OCI-M1 (cell line): ENCODE measurements around the gene PACSIN2.
A peak's percentile ranks its signal among the peaks of the same experiment; 100 is the strongest.
"Not testable (repeated sequence)": the region's sequence is repeated elsewhere in the genome, so short reads cannot be mapped to it uniquely, and the experiment has no call there.

ENCODE experiments used
- DNase-seq: peaks from one replicate; lab custom pipeline; 2025; lab: John Stamatoyannopoulos, UW

Gene PACSIN2

DNA sequence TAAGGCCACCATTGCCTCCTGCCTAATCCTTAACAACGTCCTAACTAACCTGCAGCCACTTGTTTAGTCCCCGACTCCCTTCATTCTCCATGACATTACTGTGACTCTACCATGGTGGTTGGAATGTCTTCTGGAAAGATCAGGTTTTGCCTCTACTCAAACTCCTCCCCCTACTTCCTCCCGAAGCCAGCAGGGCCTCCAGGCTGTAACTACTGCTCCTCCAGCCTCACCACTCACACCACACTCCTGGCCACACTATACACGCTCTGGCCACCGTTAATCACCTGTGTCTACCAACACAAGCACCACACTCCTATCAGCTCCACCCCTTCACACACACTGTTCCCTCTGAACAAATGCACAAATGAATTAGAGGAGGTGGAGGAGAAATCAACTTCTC lies 69.2 kb downstream of the PACSIN2 start:
- no peak for DNase-seq

DNA sequence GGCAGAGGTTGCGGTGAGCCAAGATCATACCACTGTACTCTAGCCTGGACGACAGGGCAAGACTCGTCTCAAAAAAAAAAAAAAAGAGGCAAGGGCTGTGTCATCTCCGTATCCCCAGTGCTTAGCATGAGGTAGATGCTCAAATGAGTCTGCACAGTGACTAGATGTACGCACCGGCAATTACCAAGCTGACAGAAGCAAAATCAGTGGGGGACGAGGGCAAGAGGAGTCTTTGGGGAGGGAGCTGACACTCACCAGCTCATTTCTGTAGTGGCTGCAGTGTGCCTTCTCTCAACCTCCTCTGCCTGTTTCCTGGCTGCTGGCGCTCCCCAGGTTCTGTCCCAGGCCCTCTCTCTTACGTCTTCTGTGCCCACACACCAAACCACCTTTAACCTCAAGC lies 69.9 kb downstream of the PACSIN2 start:
- DNase-seq: no peak

DNA sequence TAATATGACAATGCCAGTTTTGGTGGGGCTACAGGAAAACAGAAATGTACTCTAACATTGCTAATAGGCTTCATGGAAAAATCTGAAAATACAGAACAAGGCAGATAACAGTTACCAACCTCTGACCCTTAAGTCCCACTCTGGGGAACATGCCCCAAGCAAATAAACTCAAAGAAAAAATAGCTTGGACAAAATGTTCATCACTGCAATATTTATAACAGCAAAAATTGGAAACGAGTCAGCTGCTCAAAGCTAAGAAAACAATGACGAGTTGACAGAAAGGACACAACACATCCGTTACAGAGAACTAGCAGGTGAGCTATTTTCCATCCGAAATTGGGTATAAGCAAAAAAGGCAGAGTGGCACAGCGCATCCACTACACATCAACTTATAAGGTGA lies 70.5 kb downstream of the PACSIN2 start:
- no peak for DNase-seq

DNA sequence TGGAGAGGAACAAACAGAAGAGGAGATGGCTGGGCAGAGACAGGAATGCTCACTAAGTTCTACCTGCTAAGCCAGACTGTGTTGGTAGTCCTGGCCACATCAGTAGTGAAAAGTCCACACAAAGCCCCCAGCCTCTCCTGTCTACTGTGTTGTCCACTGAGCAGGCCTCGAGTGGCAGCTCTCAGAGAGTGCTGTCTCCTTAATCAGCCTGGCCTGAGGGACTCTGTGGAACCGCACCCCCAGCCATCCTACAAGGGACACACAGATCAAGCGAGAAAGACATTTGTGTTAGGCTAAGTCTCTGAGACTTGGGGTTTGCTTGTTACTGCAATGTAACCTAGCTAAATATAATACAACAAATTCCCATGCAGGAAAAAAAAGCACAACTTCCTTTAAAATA lies 71.0 kb downstream of the PACSIN2 start:
- no peak for DNase-seq

DNA sequence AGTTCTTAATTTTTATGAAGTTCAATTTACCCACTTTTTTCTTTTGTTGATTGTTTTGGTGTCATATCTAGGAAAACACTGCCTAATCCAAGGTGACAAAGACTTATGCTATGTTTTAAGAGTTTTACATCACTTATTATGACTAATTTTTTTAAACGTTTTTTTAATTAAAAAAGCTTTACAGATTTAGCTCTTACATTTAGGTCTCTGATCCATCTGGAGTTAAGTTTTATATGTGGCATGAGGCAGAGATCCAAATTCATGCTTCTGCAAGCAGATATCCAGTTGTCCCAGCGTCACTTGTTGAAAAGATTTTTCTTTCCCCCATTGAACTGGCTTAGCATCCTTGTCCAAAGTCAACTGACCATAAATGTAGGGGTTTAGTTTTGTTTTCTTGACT lies 72.6 kb downstream of the PACSIN2 start:
- no peak for DNase-seq

DNA sequence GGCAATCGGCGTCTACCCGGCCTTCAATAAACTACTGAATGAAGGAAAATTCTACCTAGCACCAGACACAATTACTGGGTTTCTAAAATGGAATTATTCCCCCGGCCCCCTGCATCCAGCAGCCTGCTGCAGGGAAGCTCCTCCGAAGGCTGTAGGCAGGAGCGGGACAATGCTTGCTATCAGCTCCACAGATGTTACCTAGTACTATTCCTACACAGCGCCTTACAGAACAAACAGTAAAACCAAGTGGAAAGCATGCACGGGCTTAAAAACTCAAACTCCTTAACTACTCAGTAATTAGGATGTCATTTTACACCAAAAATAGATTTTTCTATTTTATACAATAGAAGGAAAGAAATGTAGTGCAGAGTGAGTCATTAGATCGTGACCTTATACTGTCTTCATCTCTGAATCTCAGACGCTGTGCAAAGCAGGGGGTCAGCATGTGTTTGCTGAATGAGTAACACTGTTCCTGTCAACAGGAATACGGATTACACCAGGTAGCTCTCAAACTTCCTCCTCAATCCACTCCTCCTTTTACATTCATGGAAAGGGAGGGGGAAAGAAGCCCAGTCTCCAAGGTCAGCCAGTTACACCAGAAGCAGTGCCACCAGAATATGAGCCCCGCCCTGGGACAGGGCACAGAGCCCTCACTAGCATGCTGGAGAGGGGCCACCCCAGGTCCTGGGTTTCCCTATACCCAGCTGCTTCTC lies 74.9 kb downstream of the PACSIN2 start:
- no peak for DNase-seq

DNA sequence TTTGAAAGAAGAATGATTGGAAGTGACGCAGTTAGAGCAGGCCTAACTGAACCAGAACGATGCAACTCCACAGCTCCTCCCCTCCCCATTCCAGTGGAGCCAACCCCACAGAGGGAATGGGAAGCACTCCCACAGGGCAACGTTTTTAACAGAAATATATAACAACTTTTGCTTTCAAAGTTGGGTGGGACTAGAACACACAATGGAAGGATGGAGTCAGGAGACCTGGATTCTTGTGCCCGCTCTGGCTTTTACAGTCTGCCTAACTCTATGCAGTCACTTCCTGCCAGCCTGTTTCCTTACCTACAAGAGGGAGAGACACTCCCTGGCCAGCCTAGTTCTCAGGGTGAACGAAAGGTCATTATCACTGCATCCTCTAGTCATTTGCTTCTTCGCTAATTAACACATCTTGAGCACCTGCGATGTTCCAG lies 75.5 kb downstream of the PACSIN2 start:
- no peak for DNase-seq

DNA sequence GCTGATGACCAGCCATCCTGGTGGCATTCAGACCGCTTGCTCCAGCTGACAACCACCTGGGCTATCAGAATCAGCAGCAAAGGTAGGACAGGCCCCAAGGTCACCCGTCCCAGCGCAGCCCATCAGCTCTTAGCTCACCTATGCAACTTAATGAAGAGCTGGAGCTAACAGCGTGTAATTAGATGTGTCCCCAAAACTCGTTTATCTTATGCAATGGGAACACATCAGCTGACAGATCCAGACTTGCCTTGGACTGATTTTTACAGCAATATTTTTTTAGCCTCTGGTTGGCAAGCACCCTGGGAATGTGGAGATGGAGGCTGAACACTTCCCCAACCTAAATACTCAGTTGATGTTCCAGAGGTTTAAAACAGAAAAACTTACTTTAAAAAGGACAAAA lies 76.0 kb downstream of the PACSIN2 start:
- DNase-seq: no peak

DNA sequence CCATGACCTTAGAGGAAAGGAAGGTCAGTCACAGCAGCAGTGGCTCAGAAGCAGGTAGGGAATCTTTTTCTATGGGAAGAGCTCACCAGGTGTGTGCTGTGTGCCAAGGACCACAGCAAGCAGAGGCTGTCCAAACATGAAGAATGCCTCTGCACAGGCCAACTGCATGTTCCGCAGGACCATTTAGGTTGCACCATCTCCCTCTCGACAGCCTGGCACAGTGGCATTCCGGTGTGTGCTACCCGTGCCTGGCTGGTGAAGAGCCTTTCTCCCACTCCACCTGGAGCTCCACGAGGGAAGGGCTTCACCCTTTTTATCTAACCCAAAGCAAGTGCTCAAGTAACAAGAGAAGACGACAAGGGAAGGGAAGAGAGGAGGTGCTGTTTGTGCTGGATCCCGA lies 76.5 kb downstream of the PACSIN2 start:
- DNase-seq: no peak

DNA sequence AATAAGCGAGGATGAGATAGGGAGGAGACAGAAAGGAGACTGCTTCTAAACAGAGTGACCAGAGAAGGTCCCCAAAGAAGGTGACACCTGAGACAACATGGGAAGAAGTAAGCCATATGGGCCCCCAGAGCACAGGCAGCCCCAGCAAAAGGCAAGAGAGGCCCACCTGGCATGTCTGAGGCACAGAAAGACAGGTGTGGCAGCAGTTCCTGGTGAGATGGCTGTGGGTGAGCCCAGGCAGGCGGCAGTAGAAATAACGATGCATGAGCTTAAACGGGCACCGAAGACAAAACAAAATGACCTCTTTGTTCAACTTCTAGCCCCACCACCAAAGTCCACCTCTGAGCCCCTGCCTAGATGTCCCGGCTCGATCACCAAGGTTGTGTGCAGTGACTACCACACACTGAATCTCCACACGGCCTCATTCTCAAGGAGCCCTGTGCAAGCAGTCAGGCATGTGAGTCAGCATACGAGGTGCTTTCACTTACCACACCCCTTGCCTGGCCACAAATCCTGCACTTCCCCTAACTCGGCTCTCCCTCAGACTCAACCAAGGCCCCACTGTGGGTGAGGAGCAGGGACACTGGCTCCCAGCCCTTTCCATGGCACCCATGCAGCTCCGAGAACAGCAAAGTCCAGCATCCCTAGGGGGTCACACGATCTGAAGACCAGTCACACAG lies 77.6 kb downstream of the PACSIN2 start:
- peak; percentile 81 for DNase-seq

DNA sequence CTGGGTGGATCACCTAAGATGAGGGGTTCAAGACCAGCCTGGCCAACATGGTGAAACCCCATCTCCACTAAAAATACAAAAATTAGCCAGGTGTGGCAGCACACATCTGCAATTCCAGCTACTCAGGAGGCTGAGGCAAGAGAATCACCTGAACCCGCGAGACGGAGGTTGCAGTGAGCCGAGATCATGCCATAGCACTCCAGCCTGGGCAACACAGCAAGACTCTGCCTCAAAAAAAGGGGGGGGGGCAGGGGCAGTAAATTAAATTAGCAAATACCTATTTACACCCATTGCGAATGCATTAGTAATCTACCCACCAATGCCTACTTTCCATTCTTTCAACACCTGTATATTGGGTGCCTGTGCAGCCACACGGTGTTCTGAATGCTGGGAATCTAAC lies 78.3 kb downstream of the PACSIN2 start:
- DNase-seq: not testable (repeated sequence)

DNA sequence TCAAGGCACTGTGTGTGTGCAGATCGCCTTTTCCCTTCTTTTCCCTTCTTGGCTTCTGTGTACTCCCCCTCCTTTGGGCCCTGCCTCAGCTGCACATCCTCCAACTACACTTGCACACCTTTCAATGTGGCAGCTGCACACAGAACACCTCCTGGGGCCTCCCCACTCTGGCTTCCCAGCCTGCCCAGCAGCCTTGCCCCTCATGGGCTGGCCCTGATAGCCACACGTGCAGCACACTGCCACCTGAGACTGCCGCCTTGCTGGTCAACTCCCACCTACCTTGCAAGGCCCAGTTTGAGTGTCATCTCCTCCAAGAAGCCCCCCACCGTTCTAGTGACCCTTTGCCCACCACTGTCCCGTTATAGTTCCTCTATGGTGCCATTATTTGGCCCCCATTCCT lies 80.6 kb downstream of the PACSIN2 start:
- no peak for DNase-seq

DNA sequence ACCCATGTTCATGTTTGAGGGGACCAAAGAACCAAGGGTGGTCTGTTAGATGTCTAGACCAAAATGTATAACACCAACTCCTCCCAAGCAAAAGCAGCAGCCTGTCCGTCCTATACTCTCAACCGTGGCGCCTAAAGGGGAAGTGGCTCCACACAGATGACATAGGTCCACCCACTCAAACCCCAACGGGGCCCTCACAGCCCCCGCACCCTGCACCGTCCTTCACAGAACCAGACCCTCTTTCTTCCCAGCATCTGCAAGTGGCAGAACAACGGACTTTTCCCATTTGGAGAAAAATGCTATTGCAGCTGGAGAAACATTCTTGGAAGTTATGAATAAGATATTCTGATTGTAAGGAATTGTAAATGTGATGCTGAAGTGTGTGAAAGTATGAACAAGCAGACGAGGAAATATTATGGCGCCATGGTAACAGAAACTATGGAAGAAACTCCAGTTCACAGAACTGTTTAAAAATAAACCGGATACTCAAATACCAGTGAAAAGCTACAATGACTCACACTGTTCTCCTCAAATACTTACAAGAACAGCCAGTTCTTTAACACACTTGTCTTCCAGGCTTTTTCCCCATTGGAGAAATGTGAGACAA lies 81.4 kb downstream of the PACSIN2 start:
- peak; percentile 69 for DNase-seq

DNA sequence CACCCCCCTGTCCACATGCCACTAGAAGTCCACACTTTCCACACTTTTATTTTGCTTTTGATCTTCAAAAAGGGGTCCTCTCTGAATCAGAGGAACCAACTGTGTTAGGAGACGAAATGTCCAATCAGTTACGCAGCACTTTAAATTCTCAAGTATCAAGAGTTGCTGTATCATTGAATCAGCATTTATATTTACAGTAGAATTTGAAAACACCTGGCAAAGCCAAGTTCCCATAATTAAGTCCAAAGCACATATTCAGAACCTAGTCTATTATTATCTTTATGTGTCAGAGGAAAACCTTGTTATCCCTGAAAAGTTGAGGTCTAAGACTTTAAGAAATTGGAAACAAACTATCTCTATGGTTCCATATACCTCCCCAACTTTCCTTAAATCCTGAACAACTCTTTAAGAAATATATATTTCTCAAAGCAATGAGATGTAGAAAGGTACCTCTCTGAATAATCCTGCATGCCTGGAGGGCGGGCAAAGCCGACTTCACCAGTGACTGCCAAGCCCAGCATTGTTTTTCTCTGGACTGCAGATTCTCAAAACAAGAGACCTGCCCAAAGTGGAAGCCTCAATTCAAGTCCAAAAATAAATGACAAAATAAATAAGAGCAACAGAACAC lies 82.0 kb downstream of the PACSIN2 start:
- DNase-seq: no peak

DNA sequence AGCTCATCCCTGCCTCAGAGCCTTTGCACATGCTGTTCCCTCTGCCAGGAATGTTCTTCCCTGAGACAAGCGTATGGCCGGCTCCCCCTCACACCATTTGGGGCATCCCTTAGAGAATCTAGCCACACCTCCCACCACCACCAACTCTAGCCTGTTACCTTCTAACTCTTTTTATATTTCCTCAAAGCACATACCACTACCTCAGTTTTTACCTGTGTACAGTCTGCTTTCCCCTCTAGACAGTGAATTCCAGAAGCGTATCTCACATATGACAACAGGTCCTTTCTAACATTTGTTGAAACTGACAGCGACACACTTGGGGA lies 82.8 kb downstream of the PACSIN2 start:
- no peak for DNase-seq

DNA sequence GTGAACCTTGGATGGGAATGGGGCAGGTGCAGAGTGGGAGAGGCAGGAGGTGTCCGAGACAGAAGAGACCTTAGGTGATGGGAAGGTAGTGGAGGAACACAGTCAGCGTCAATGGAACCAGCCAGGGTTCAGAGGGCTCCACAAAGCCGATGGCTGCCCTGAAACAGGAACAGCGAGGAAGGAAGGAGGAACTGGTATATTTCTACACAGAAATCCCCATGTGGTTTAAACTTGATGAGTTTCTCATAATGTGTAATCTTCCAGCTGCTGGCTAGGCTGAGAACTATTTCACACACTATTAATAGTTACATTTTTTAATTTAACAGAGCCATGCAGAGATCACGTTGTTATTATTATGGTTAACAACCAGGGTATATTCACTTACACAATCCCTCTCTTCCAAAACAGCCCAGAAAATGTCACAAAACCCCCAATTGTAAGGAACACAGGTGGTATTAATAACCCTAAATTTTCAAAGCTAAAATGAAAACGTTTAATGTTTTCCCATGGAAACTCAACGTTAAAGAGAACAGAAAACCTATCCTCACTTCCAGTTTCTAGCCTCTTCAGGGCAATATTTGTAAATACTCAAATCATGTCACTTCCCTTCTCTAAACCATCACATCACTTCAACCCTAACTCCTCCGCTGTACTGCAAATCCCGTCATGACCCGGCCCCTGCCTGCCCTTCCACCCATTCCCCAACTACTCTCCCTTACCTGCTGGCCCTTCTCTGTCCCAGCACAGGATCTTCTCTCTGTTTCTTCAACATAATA lies 83.3 kb downstream of the PACSIN2 start:
- no peak for DNase-seq

DNA sequence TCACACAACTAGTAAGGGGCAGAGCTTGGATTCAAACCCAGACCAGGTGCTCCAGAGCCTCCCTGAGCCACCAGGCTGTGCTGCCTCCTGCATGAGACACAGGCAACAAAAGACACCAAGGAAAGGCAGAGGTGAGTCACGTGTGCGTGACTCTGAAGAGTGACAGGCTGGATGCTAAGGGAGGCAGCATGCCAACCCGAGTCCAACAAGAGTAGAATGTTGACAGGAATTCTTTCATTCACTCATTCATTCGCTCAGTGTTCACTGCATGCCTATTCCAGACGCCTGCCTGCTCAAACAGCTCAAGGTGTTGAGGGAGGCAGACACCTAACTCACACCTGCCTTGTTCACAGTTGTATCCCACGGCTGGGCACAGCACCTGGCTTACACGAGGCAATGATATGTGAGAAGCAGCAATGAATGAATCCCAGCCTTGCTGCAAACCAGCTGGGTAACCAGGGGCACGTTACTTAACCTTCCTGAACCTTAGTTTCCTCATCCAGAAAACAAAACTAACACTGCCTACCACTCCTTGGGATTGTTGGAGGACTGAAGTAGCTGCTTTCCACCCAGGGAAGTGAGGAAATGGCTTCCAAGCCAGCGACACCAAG lies 84.0 kb downstream of the PACSIN2 start:
- no peak for DNase-seq

DNA sequence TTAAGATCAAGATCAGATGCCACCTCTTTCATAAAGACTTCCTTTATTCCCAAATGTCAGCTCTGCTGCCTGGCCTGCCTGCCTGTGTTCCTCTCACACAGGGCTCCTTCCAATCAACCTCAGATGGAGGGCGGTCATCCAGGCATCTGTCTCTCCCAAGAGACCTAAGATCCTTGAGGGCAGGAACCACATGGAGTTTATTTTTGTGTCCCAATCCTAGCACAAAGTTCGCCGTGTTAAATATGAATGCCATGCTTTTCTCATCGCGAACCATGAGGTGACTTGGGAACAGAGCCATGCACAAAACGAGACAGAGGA lies 85.2 kb downstream of the PACSIN2 start:
- DNase-seq: no peak

DNA sequence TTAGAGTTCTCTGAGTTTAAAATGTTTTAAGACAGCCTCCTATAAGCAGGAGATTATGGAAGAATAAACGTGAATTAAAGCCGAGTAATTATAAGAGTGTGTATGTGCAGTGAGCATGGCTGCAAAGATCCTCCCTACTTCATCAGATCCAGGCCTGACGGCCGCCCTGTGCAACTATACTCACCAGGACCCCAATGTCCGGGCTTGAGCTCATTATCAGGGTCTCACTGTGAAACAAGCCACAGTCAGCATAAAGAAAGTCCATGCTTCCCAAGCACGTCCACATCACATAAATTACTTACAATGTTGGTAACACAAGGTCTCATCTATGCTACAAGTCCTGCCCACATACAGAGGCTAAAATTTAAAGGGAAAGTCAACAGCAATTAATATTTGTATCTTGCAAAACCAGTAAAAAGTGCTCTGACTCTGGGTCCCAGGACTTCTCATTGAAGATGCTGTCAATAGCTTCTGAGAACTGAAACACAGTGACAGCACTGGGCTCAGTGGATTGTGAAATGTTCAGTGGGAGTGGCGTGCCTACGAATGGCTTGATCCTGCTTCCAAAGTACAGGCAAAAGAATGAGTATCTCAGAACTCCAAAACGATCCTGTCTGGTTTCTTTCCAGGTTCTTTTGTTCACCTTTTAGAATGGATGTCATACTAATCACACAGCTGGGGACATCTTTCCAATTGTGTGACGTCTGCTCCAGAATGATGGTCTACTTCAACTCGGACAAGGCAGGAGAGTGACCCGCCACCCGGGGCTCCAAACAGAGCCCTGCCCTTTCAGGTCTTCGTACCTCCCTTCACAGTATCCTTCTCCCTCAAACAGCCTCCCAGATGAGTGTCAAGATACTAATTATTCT lies 85.7 kb downstream of the PACSIN2 start:
- no peak for DNase-seq

DNA sequence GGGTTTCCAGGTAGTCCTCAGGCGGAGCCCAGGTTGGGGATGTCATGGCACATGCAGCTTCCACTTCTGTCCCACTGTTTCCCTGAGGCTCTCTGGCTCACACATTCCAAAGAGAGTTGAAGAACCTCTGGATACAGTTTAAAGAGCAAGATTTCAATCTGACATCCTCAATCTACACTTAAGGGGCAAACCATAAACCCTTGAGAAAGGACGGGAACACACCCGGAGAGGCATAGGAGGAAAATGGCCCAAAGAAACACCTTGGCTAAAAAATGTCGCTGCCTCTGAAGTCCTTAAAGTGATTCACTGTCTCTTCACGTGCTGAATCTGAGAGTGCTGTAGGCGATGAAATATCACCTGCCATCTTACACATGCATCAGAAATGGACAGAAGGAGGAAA lies 87.0 kb downstream of the PACSIN2 start:
- no peak for DNase-seq

DNA sequence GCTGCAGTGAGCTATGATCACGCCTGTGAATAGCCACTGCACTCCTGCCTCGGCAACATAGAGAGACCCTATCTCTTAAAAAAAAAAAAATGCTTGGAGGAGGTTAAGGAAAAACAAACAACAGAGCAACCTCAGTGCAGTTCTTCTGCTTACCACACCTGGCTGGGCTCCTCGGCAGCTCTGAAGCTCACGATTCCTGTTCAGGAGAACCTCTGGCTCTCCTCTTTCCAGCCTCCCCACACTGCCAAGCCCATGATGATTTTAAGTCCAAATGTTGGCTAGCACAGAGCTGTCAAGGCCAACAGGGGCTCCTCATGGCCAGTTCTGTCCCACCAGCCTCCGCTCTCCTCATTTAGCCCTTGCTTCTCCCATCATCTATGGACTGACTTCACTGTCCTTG lies 88.2 kb downstream of the PACSIN2 start:
- DNase-seq: no peak
